WERI-Rb-1 (cell line): Measurements from ENCODE around the gene AGRN.

ENCODE experiments used
- DNase-seq: peaks from one replicate; pipeline ENCODE4 v3.0.0-alpha.2; 2020
- H3K27ac ChIP-seq: fragments of 250-450 bp; sonication (Bioruptor Pico); 2 replicates; pipeline ENCODE4 v1.5.1; 2020; ENCODE audit warnings: mild to moderate bottlenecking, moderate library complexity
- H3K27me3 ChIP-seq: fragments of 250-450 bp; sonication (Bioruptor Pico); 2 replicates; pipeline ENCODE4 v1.5.1; 2021; ENCODE audit warnings: mild to moderate bottlenecking, low read depth, moderate library complexity; ENCODE audit not compliant: insufficient read depth, severe bottlenecking
- H3K36me3 ChIP-seq: fragments of 250-450 bp; sonication (Bioruptor Pico); 2 replicates; pipeline ENCODE4 v1.5.1; 2020; ENCODE audit warnings: mild to moderate bottlenecking, moderate library complexity
- H3K4me3 ChIP-seq: 2 replicates; pipeline ENCODE4 v1.5.1; 2011; ENCODE audit warnings: low read depth, mild to moderate bottlenecking, control low read depth, low read length
- H3K9me3 ChIP-seq: fragments of 250-450 bp; sonication (Bioruptor Pico); 2 replicates; pipeline ENCODE4 v1.5.1; 2021; ENCODE audit warnings: mild to moderate bottlenecking, moderate library complexity; ENCODE audit not compliant: severe bottlenecking
- TF ChIP-seq, protein P1 (sequence below): IDR thresholded peaks from 2 replicates; pipeline ENCODE4 v1.5.1; 2011; ENCODE audit warnings: low read depth, mild to moderate bottlenecking, control low read depth, inconsistent platforms, low read length

Gene AGRN

GRCh38 chr1:1082776-1083415, 63.0 kb downstream of the AGRN start:
- Histone ChIP-seq H3K27ac (no peak overlapping the region), H3K27me3 (no peaks in the 10 kb centered on the region), H3K9me3 (no peaks in the 10 kb centered on the region), H3K36me3 (peaks cover 10% of the 10 kb centered on the region), H3K4me3 (no peak overlapping the region)
- TF ChIP-seq, protein P1, sequence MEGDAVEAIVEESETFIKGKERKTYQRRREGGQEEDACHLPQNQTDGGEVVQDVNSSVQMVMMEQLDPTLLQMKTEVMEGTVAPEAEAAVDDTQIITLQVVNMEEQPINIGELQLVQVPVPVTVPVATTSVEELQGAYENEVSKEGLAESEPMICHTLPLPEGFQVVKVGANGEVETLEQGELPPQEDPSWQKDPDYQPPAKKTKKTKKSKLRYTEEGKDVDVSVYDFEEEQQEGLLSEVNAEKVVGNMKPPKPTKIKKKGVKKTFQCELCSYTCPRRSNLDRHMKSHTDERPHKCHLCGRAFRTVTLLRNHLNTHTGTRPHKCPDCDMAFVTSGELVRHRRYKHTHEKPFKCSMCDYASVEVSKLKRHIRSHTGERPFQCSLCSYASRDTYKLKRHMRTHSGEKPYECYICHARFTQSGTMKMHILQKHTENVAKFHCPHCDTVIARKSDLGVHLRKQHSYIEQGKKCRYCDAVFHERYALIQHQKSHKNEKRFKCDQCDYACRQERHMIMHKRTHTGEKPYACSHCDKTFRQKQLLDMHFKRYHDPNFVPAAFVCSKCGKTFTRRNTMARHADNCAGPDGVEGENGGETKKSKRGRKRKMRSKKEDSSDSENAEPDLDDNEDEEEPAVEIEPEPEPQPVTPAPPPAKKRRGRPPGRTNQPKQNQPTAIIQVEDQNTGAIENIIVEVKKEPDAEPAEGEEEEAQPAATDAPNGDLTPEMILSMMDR = no peak
- DNase-seq = no peak

- Histone ChIP-seq H3K36me3 (peaks cover 10% of the 10 kb centered on the region), H3K27ac (no peak overlapping the region), H3K9me3 (no peaks in the 10 kb centered on the region), H3K27me3 (no peaks in the 10 kb centered on the region), H3K4me3 (no peak overlapping the region)
- DNase-seq = no peak
- TF ChIP-seq, protein P1 = no peak
Measured at GRCh38 chr1:1083416-1084371, 63.8 kb downstream of the AGRN start.

GRCh38 chr1:1084372-1085170, 64.7 kb downstream of the AGRN start:
- H3K27me3 ChIP-seq = no peaks in the 10 kb centered on the region
- H3K36me3 ChIP-seq = peaks cover 10% of the 10 kb centered on the region
- no peaks in the 10 kb centered on the region for H3K9me3 ChIP-seq
- DNase-seq = no peak
- no peak overlapping the region for H3K27ac ChIP-seq
- no peak overlapping the region for H3K4me3 ChIP-seq
- TF ChIP-seq, protein P1 = no peak

DNA sequence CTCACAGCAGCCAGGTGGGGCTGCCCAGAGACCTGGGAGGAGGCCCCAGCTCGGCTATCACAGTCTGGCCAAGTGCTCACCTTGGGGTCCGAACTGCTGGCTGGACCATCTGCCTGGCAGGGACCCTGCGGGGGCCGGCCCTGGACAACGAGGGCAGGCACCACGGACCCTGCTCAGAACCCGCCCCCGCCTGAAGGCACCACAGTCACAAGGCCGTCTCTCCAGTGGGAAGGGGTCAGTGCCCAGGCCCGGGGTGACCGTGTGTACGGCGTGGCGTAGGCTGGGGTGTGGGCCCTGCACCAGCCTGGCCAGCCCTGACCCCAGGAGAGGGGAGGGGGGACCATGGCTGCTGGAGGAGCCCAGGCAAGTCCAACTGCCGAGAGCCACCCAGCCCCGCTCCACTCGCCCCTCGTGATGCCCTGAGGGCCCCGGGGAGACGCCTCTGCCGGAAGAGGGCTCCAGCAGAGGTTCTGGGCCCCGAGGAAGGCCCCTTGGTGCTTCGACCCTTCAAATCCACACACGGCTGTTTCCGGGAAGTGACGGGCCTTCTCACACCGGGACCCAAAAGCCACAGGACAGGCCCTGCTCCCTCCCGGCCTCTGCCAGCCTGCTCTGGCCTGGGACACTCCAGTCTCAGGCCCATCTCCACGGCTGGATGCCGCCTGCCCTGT, 65.4 kb downstream of the AGRN start:
- no peak overlapping the region for H3K27ac ChIP-seq
- no peaks in the 10 kb centered on the region for H3K9me3 ChIP-seq
- H3K4me3 ChIP-seq = no peak overlapping the region
- TF ChIP-seq, protein P1 = no peak
- H3K27me3 ChIP-seq = no peaks in the 10 kb centered on the region
- peaks cover 10% of the 10 kb centered on the region for H3K36me3 ChIP-seq
- DNase-seq = no peak
